IPS-15b (cell line): ENCODE results near the gene MRPS34.
A peak's percentile ranks its signal among the peaks of the same experiment; 100 is the strongest.

Experiments used
- H3K27me3 ChIP-seq: one replicate; pipeline ENCODE4 v1.6.1; 2013; ENCODE audit warnings: low read length; ENCODE audit not compliant: control insufficient read depth, insufficient read depth
- H3K36me3 ChIP-seq: one replicate; pipeline ENCODE4 v1.6.1; 2013; ENCODE audit warnings: low read length; ENCODE audit not compliant: control insufficient read depth, insufficient read depth
- H3K4me1 ChIP-seq: one replicate; pipeline ENCODE4 v1.6.1; 2013; ENCODE audit warnings: mild to moderate bottlenecking, low read length; ENCODE audit not compliant: control insufficient read depth, insufficient read depth
- H3K4me3 ChIP-seq: one replicate; pipeline ENCODE4 v1.5.1; 2013; ENCODE audit warnings: low read depth, low read length
- H3K9ac ChIP-seq: one replicate; pipeline ENCODE4 v1.6.1; 2013; ENCODE audit warnings: low read depth, mild to moderate bottlenecking, low read length
- H3K9me3 ChIP-seq: one replicate; pipeline ENCODE4 v1.6.1; 2013; ENCODE audit warnings: mild to moderate bottlenecking, low read length; ENCODE audit not compliant: control insufficient read depth, insufficient read depth

Gene MRPS34

DNA sequence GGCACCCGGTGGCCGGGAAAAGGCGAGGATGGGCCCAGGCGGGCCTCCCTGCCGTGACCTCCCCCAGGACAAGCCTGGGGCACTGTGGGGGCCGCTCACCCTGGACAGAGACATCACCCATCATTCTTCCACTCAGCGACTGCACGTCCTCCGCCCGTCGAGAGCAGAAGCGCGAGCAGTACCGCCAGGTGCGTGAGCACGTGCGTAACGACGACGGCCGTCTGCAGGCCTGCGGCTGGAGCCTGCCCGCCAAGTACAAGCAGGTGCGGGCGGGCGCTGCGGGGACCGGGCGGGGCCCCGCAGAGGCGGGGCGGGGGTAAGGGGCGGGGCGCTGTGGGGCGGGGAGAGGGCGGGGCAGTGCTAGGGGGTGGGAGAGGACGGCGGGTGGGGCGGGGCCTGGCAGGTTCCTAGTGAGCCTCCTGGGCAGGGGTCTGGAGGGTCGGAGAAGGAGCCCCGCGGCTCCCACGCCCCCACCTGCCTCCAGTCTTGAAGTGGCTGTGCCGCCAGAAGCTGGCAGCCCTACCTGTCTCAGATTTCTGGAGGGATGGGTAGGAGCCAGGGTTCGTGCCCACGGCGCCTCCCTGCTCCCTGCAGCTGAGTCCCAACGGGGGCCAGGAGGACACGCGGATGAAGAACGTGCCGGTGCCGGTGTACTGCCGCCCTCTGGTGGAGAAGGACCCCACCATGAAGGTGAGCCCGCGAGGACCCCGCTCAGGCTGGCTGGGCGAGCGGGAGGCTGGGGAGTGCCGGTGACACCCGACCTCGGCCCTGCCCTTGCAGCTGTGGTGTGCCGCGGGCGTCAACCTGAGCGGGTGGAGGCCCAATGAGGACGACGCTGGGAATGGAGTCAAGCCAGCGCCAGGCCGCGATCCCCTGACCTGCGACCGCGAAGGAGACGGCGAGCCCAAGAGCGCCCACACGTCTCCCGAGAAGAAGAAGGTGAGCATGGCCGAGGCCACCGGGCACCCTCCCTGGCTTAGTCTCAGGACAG is 9.1 kb downstream of the MRPS34 start:
- Histone ChIP-seq H3K4me3 (peak overlapping the region; percentile 49), H3K4me1 (no peaks in the 10 kb centered on the region), H3K9ac (no peak overlapping the region), H3K36me3 (peaks cover 54% of the 10 kb centered on the region), H3K27me3 (no peaks in the 10 kb centered on the region), H3K9me3 (no peaks in the 10 kb centered on the region)

DNA sequence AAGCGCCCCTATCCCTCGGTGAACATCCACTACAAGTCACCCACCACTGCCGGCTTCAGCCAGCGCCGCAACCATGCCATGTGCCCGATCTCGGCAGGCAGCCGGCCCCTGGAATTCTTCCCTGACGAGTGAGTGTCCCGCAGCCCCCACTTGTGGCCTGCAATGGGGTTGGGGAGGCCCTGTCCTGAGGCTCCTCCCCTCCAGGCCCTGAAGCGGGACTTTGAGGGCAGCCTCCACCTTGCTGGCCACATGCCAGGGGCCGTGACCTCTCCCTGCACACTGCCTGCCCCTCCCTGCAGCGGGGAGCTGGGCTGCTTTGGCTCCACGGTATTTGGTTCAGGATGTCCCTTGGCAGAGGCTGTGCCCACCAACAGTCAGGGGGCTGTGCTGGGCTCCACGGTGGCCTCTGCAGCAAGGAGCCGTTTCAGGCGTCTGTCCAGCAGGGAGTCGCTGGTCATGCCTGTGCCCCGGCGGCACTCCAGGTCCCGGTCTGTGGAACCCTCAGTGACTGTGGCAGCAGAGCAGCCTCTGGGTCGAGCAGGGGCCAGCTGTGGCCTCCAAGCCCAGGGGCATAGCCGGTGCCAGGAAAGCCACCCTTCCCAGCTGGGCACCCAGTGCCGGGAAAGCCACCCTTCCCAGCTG is 9.9 kb downstream of the MRPS34 start:
- peaks cover 47% of the 10 kb centered on the region for H3K36me3 ChIP-seq
- no peak overlapping the region for H3K9ac ChIP-seq
- H3K4me1 ChIP-seq, result no peaks in the 10 kb centered on the region
- H3K9me3 ChIP-seq, result no peaks in the 10 kb centered on the region
- H3K4me3 ChIP-seq, result no peak overlapping the region
- H3K27me3 ChIP-seq, result no peaks in the 10 kb centered on the region

- no peak overlapping the region for H3K4me3 ChIP-seq
- H3K9me3 ChIP-seq, result no peaks in the 10 kb centered on the region
- H3K4me1 ChIP-seq, result no peaks in the 10 kb centered on the region
- no peaks in the 10 kb centered on the region for H3K27me3 ChIP-seq
- peaks cover 41% of the 10 kb centered on the region for H3K36me3 ChIP-seq
- no peak overlapping the region for H3K9ac ChIP-seq
These were observed 10.6 kb downstream of the MRPS34 start for GRCh38 chr16:1762196-1762878.

GRCh38 chr16:1761751-1762150 is 11.2 kb downstream of the MRPS34 start:
- Histone ChIP-seq H3K9ac (no peak overlapping the region), H3K4me1 (no peaks in the 10 kb centered on the region), H3K27me3 (no peaks in the 10 kb centered on the region), H3K36me3 (peaks cover 35% of the 10 kb centered on the region), H3K4me3 (no peak overlapping the region), H3K9me3 (no peaks in the 10 kb centered on the region)

DNA sequence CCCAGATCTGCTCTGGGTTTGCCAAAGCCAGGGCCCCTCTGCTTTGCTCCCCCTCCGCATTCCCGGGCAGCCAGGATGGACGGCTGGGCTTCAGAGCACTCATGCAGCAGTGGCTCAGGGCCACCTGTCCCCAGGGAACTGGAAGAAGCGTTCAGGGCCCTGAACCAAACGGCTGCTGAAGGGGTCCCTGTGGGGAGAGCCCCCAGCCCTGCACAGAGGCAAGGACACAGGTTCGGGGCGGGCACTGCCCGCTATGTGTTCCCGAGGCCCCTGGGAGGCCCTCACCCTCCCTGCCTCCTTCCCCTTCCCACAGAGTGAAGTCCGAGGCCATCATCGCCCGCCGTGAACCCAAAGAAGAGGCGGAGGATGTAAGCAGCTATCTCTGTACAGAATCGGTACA is 12.0 kb downstream of the MRPS34 start:
- H3K9ac ChIP-seq, result no peak overlapping the region
- H3K27me3 ChIP-seq, result no peaks in the 10 kb centered on the region
- H3K9me3 ChIP-seq, result no peaks in the 10 kb centered on the region
- no peaks in the 10 kb centered on the region for H3K4me1 ChIP-seq
- H3K36me3 ChIP-seq, result peaks cover 30% of the 10 kb centered on the region
- H3K4me3 ChIP-seq, result no peak overlapping the region

GRCh38 chr16:1759511-1759910 is 13.4 kb downstream of the MRPS34 start:
- Histone ChIP-seq H3K36me3 (peaks cover 23% of the 10 kb centered on the region), H3K4me3 (no peak overlapping the region), H3K9me3 (no peaks in the 10 kb centered on the region), H3K4me1 (no peaks in the 10 kb centered on the region), H3K27me3 (no peaks in the 10 kb centered on the region), H3K9ac (no peak overlapping the region)

- Histone ChIP-seq H3K36me3 (peaks cover 18% of the 10 kb centered on the region), H3K9ac (no peak overlapping the region), H3K4me3 (no peak overlapping the region), H3K27me3 (no peaks in the 10 kb centered on the region), H3K4me1 (no peaks in the 10 kb centered on the region), H3K9me3 (no peaks in the 10 kb centered on the region)
These were observed 14.0 kb downstream of the MRPS34 start for GRCh38 chr16:1758923-1759322.

GRCh38 chr16:1757714-1758461 is 15.0 kb downstream of the MRPS34 start:
- H3K4me3 ChIP-seq, result no peak overlapping the region
- no peaks in the 10 kb centered on the region for H3K27me3 ChIP-seq
- H3K9ac ChIP-seq, result no peak overlapping the region
- H3K9me3 ChIP-seq, result no peaks in the 10 kb centered on the region
- H3K36me3 ChIP-seq, result peaks cover 16% of the 10 kb centered on the region
- no peaks in the 10 kb centered on the region for H3K4me1 ChIP-seq

GRCh38 chr16:1754204-1754603 is 18.7 kb downstream of the MRPS34 start:
- Histone ChIP-seq H3K27me3 (no peaks in the 10 kb centered on the region), H3K9ac (no peak overlapping the region), H3K9me3 (no peaks in the 10 kb centered on the region), H3K4me3 (no peak overlapping the region), H3K36me3 (peaks cover 9% of the 10 kb centered on the region), H3K4me1 (no peaks in the 10 kb centered on the region)

GRCh38 chr16:1752853-1753252 is 20.1 kb downstream of the MRPS34 start:
- no peaks in the 10 kb centered on the region for H3K4me1 ChIP-seq
- H3K9ac ChIP-seq, result no peak overlapping the region
- no peaks in the 10 kb centered on the region for H3K27me3 ChIP-seq
- H3K9me3 ChIP-seq, result no peaks in the 10 kb centered on the region
- H3K36me3 ChIP-seq, result peaks cover 20% of the 10 kb centered on the region
- H3K4me3 ChIP-seq, result no peak overlapping the region

GRCh38 chr16:1751946-1752345 is 21.0 kb downstream of the MRPS34 start:
- H3K4me1 ChIP-seq, result no peaks in the 10 kb centered on the region

More at GRCh38 chr16:1751946-1752345, 21.0 kb downstream of the MRPS34 start:
- Histone ChIP-seq H3K27me3 (no peaks in the 10 kb centered on the region), H3K36me3 (peaks cover 26% of the 10 kb centered on the region), H3K9ac (no peak overlapping the region), H3K9me3 (no peaks in the 10 kb centered on the region), H3K4me3 (no peak overlapping the region)
